ENCODE results near the gene AMOT. TPM values are rescaled to one million over a fixed set of nuclear protein-coding genes. Genes with fewer than 3 reads are reported as not detected.

AMOT gene
- total RNA-seq, 2 donors from 2014 or later, result 4.6 to 6.8 TPM

DNA sequence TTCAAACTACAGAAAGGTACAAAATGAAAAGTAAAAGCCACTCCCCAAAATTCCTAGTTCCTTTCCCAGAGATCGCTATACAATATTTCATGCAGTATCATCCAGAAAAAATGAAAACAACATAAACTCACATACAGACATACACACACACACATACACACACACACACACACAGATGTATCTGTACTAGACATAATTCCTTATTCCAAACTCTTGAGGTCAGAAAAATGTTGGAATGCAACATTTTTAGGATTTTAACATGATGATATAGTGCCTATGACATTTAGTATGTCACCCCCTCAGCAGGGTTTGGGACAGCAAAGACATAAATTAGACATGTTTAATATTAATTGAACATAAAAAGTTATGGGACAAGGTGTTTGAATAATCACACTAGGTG is 87.5 kb downstream of the AMOT start:
- TF ChIP-seq, protein P1, sequence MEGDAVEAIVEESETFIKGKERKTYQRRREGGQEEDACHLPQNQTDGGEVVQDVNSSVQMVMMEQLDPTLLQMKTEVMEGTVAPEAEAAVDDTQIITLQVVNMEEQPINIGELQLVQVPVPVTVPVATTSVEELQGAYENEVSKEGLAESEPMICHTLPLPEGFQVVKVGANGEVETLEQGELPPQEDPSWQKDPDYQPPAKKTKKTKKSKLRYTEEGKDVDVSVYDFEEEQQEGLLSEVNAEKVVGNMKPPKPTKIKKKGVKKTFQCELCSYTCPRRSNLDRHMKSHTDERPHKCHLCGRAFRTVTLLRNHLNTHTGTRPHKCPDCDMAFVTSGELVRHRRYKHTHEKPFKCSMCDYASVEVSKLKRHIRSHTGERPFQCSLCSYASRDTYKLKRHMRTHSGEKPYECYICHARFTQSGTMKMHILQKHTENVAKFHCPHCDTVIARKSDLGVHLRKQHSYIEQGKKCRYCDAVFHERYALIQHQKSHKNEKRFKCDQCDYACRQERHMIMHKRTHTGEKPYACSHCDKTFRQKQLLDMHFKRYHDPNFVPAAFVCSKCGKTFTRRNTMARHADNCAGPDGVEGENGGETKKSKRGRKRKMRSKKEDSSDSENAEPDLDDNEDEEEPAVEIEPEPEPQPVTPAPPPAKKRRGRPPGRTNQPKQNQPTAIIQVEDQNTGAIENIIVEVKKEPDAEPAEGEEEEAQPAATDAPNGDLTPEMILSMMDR (IDR thresholded peaks at IDR 0.05), result no peak
- Histone ChIP-seq H3K27ac (no peak overlapping the region), H3K4me3 (no peak overlapping the region), H3K4me1 (no peaks in the 10 kb centered on the region), H3K36me3 (no peaks in the 10 kb centered on the region), H3K27me3 (no peaks in the 10 kb centered on the region), H3K9me3 (no peaks in the 10 kb centered on the region)
- DNase-seq (ENCODE audit: low spot score), result no peak

DNA sequence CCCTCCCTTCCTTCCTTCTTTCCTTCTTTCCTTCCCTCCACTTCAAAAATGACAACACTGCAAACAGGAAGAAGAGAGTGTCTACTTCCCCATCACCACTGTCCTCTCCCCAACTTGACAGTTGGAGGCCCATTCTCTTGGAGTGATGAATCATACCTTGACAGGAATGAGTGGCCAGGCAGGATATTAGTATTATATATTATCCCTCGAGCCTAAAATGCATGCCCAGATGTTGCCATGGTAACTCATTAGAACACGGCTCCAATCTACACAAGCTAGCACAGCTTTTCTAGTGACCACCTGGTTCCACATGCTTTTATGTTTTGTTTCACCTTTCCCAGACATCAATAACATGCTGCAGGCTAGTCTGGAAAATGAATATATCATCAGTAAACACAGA is 89.6 kb downstream of the AMOT start:
- no peak for DNase-seq (ENCODE audit: low spot score)
- Histone ChIP-seq H3K4me1 (no peaks in the 10 kb centered on the region), H3K9me3 (no peaks in the 10 kb centered on the region), H3K4me3 (no peak overlapping the region), H3K36me3 (no peaks in the 10 kb centered on the region), H3K27me3 (no peaks in the 10 kb centered on the region), H3K27ac (no peak overlapping the region)
- TF ChIP-seq, protein P1 (IDR thresholded peaks at IDR 0.05), result no peak

DNA sequence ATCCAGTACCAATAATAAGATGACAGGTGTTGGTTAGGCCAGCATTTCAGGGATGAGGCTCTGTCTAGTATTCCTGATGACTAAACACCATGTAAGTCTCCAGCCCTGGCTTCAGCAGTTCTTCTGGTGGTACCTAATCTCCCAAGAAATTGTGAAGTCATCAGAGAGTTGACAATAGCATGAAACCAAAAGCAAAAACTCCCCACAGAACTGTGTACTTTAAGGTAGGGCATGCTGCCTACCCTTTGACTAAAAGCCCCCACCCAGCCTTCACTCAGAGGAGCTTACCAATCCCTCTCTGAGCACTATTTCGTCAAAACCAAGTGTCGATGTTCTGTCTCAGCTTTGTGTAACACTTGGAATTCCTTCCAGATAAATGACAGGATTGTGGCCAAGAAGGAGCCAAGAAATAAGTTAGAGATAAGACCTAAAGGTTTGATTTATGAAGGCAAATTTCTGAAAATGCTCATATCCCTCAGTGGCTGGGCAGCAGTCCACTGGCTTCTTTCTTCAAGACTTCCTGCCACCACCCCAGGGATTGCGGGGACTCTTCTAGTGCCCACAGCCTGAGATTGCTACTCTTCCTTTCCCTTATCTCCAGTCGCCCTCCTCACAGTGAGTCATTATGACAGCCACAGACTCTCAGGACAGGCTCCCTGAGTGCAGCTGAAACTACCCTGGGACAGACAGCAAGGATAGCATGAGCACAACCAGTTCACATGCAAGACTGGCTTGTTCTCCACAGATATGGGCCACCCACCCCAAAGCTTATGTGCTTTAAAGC is 93.6 kb downstream of the AMOT start:
- Histone ChIP-seq H3K4me1 (no peaks in the 10 kb centered on the region), H3K27me3 (no peaks in the 10 kb centered on the region), H3K4me3 (no peak overlapping the region), H3K36me3 (no peaks in the 10 kb centered on the region), H3K27ac (no peak overlapping the region), H3K9me3 (no peaks in the 10 kb centered on the region)
- DNase-seq (ENCODE audit: low spot score), result no peak
- TF ChIP-seq, protein P1 (IDR thresholded peaks at IDR 0.05), result no peak

DNA sequence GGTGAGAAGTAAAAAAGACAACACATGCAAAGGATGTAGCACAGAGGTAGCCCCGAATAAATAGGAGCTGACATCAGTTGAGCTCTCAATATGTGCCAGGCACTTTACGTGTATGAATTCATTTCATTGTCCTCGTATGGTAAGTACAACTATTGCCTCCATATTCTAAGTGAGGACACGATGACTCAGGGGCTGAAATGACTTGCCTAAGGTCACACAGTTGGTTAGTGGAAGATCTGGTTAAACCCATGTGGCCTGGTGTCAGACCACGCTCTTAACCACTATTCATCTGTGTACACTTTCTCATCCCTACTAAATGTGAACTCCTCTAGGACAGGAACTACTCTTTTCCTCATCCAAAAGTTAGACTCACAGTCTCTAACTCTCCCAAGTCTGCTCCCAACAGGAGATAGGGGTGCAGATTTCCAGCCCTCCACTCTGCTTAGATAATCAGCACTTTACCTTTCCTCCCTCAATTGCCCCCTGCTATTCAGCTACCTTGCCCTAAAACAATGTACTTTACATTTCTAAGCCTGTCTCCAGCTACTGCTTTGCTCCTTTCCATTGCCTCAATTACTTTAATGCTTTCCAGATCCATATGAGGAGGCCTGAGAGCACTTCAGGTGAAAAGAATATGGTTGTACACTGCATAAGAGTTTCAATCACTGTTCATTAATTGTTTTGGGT is 102.1 kb downstream of the AMOT start:
- no peak for DNase-seq (ENCODE audit: low spot score)
- no peaks in the 10 kb centered on the region for H3K27me3 ChIP-seq
- H3K4me3 ChIP-seq, result no peak overlapping the region
- no peaks in the 10 kb centered on the region for H3K4me1 ChIP-seq
- no peaks in the 10 kb centered on the region for H3K36me3 ChIP-seq
- TF ChIP-seq, protein P1 (IDR thresholded peaks at IDR 0.05), result no peak
- H3K9me3 ChIP-seq, result no peaks in the 10 kb centered on the region
- no peak overlapping the region for H3K27ac ChIP-seq

DNA sequence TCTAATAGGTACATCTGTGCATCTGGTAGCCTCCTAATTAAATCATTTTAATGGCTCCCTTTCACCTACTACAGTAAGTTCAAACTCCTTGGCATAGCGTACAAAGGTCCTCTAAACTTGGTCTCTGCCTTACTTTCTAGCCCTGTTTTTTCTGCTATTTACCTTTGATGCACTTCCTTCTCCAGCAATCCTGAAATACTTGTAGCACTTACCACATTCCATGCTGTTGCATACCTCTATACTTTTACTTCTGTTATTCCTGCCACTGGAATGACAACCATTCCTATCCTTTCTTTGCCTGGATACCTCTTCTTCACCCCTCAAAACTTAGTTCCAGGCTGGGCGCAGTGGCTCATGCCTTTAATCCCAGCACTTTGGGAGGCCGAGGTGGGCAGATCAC is 104.3 kb downstream of the AMOT start:
- no peak for DNase-seq (ENCODE audit: low spot score)
- H3K27ac ChIP-seq, result no peak overlapping the region
- no peaks in the 10 kb centered on the region for H3K4me1 ChIP-seq
- no peak overlapping the region for H3K4me3 ChIP-seq
- H3K36me3 ChIP-seq, result no peaks in the 10 kb centered on the region
- H3K9me3 ChIP-seq, result no peaks in the 10 kb centered on the region
- TF ChIP-seq, protein P1 (IDR thresholded peaks at IDR 0.05), result no peak
- H3K27me3 ChIP-seq, result no peaks in the 10 kb centered on the region

All from right atrium auricular region (tissue), 2 donors.